GM21390 (cell line): ENCODE results near the gene RGL2.
"Not testable (repeated sequence)": the region's sequence is repeated elsewhere in the genome, so short reads cannot be mapped to it uniquely, and the experiment has no call there.

Source experiments
- ATAC-seq: cut with Tn5 transposase; IDR thresholded peaks from one replicate; pipeline ENCODE4 v1.9.1; 2021; ENCODE audit not compliant: unreplicated experiment

The RGL2 gene, protein sequence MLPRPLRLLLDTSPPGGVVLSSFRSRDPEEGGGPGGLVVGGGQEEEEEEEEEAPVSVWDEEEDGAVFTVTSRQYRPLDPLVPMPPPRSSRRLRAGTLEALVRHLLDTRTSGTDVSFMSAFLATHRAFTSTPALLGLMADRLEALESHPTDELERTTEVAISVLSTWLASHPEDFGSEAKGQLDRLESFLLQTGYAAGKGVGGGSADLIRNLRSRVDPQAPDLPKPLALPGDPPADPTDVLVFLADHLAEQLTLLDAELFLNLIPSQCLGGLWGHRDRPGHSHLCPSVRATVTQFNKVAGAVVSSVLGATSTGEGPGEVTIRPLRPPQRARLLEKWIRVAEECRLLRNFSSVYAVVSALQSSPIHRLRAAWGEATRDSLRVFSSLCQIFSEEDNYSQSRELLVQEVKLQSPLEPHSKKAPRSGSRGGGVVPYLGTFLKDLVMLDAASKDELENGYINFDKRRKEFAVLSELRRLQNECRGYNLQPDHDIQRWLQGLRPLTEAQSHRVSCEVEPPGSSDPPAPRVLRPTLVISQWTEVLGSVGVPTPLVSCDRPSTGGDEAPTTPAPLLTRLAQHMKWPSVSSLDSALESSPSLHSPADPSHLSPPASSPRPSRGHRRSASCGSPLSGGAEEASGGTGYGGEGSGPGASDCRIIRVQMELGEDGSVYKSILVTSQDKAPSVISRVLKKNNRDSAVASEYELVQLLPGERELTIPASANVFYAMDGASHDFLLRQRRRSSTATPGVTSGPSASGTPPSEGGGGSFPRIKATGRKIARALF

DNA sequence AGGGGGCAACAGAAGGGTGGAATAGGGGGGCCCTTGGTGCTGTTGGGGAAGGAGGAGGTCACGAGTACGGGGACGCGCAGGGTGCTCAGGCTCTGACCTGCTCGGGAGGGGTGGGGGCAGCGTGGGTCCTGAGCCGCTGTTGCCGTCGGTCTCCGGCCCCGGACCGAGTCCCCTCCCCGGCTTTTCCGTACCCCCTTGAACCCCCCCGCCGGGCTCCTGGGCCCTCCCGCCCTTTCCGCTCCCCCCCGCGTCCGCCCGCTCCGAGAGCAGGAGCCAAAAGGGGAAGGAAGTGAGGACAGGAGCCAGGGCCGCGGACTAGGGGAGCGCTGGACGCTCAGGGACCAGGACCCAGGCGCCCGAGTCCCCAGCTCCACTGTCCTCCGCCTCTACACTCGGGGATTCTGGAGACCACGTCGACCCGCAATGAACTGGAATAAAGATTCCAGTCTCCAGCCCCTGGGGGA, at the start of gene RGL2:
RGL2 (minus strand) TSS at position 170 of the 464 bp plus-strand sequence. CDS start 332 bp downstream, outside the sequence.
- ATAC-seq, result no peak

DNA sequence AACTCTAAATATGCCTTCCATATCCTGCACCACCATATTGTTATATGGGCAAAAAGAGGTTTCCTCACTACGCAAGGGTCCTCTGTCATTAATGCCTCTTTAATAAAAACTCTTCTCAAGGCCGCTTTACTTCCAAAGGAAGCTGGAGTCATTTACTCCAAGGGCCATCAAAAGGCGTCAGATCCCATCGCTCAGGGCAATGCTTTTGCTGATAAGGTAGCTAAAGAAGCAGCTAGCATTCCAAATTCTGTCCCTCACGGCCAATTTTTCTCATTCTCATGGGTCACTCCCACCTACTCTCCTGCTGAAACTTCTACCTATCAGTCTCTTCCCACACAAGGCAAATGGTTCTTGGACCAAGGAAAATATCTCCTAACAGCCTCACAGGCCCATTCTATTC, 49.1 kb upstream of the RGL2 start:
- ATAC-seq, result no peak

DNA sequence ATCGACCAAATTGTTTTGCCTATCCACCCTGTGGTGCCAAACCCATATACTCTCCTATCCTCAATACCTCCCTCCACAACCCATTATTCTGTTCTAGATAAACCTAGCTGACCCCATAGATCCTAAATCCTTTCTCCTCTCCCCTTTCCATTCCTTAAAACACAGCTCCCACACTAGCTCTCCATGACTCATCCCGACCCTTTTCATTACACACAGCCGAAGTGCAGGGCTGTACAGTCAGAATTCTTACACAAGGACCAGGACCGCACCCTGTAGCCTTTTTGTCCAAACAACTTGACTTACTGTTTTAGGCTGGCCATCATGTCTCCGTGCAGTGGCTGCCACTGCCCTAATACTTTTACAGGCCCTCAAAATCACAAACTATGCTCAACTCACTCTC, 48.2 kb upstream of the RGL2 start:
- not testable (repeated sequence) for ATAC-seq

DNA sequence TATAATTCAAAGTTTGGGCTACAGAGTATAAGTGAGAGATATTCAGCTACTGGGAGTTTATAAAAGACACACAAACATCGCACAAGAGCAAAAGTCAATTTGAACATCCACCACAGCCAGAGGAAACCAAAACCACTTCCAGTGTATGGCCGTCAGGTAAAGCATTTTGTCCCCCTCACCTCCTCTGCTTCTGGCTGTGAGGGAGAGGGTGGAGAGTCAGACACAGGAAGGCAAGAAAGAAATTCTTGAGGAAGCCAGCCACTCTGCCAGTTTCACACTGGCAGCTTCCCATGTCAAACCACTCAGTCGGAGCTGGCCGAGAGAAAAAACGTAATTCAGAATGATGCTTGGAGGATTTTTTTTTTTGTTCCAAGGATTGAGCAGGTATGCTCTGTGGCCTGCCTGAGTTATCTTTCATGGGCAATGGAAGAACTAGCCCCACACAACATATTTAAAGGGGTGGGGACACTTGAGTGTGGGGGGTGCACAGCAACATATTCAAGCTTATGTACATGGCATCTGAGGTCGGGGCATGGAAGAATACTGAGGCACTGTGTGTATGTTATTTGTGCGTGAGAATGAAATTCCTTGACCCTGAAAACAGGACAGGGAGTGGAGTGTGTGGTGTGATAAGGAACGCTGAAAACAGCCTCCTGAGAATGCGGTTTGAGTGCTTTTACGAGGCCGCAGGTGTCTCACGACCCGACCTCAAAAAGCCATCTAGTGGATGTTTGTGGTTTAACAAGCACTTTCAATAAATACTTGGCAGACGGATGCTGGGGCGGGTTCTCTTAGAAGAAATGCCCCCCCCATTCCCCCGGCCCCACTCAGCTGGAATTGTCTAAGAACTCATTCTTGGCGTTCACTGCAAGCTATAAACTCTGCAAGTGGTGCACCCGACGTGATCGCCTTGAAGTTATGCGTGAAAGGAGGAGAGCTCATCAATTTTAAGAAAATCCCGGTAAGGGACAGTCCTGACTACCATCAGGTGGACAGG, 46.3 kb upstream of the RGL2 start:
- no peak for ATAC-seq

DNA sequence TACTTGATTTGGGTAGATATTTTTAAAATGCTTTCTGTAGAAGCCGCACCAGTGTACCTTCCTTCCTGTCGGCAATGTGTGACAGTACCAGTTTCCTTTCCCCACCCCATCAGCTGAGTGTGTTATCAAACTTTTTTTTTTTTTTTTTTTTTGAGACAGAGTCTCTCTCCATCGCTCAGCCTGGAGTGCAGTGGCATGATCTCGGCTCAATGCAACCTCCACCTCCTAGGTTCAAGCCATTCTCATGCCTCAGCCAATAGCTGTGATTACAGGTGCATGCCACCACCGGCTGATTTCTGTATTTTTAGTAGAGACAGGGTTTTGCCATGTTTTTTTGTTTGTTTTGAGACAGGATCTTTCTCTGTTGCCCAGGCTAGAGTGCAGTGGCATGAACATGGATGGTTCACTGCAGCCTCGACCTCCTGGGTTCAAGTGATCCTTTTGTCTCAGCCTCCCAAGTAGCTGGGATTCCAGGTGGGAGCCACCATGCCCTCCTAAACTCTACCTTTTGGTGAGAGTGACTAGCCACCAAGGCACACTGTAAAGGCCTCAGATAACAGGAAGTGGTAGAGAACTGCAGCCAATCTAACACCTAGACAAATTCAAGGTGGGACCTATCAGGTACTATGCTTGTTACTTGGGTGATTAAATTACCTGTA, 45.3 kb upstream of the RGL2 start:
- peak; percentile 49 for ATAC-seq

DNA sequence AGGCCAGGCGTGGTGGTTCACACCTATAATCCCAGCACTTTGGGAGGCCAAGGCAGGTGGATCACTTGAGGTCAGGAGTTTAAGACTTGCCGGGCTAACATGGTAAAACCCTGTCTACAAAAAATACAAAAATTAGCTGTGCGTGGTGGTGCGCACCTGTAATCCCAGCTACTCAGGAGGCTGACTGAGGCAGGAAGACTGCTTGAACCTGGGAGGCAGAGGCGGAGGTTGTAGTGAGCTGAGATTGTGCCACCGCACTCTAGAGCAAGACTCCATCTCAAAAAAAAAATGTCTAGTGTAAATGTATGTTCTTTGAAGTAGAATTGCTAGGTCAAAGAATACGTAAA, 44.8 kb upstream of the RGL2 start:
- not testable (repeated sequence) for ATAC-seq

DNA sequence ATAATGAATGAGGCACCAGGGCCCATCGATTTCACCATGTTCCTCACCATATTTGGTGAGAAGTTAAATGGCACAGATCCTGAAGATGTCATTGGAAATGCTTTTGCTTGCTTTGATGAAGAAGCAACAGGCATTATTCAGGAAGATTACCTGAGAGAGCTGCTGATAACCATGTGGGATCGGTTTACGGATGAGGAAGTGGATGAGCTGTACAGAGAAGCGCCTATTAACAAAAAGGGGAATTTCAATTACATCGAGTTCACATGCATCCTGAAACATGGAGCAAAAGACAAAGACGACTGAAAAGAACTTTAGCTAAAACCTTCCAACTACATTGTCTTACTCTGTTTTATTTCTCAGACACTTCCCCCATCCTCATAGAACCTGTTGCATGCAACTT, 40.5 kb upstream of the RGL2 start:
- no peak for ATAC-seq

DNA sequence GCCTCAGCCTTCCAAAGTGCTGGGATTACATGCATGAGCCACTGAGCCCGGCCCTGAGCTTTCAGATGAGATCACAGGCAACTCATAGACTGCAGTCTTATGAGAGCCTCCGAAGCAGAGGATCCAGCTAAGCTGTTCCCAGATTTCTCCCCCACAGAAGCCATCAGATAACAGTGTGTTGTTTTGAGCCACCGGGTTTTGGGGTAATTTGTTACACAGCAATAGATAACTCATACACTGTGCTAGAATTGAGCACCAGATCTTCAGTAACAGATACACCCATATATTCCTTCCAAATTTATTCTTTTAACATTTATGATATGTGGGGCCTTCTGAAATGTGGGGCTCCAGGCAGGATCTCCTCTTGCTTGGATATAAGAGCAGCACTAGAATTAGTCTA, 37.8 kb upstream of the RGL2 start:
- ATAC-seq, result no peak

DNA sequence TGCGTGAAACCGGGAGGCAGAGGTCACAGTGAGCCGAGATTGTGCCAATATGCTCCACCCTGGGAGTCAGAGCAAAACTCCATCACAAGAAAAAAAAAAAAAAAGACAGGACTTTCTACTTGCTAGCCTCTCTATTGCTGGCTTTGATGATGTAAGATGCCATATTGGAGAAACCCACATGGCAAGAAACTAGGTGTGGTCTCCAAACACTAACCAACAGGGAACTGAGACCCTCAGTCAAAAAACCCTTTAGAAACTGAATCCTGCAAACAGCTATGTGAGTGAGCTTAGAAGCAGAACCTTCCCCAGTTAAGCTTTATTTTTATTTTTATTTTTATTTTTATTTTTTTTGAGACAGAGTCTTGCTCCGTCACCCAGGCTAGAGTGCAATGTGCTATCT, 37.2 kb upstream of the RGL2 start:
- no peak for ATAC-seq

DNA sequence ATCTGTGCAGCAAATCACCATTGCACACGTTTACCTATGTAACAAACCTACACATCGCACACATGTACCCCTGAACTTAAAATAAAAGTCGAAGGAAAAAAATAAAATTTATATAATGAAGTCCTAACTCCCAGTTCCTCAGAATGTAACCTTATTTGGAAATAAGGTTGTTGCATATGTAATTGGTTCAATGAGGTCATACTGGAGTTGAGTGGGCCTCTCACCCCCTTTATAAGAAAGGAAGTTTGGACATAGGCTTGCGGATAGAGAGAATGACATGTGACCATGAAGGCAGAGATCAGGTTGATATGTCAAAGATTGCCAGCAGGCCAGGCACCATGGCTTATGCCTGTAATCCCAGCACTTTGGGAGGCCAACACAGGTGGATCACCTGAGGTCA, 34.9 kb upstream of the RGL2 start:
- no peak for ATAC-seq

DNA sequence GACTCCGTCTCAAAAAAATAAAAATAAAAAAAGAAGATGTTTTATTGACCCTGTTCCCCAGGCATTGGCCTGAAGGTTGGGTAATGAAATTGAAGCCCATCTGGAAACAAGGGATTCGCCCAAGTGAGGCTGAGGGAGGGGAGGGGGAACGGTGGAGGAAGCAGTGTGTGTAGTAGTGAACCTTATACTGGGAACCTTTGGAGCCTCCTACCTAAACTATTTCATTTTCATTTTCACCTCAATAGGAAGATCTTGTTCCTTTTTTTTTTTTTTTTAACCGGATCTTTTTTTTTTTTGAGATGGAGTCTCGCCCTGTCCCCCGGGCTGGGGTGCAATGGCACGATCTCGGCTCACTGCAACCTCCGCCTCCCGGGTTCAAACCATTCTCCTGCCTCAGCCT, 32.0 kb upstream of the RGL2 start:
- no peak for ATAC-seq

DNA sequence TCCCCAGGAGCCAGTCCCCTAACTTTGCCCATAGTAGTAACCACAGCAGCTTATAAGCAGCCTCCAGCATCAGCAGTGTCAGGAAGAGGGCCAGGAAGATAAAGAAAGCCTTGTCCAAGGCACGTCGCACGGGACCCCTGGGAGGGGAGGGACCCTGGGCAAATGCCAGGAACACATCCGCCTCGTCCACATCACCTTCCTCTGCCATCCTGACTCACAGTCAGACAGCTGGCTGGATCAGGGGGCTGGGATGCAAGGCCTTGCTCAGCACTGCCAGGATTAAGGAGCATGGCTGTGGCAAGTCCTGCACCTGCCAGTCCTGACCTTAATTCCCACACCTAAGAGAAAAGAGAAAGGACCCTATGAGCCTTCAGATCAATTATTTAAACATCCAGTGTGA, 30.3 kb upstream of the RGL2 start:
- ATAC-seq, result no peak

DNA sequence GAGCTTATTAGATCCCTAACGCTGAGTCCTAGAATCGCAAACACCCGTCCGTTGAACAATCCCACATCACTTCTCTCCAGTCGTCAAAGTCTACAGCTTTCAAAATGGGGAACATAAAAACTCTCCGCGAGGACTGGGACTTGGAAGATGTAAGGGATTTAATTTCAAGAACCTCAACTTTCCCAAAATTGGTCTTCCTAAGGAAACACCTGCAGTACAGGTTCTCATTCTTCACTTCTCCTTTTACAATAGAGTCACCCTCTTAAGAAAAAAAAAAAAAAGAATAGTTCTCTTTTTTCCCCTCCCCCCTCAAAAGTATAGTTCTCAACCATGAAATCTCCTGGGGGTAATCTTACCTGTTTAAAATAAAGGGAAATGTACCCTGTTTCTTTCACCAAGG, 25.4 kb upstream of the RGL2 start:
- ATAC-seq, result no peak

DNA sequence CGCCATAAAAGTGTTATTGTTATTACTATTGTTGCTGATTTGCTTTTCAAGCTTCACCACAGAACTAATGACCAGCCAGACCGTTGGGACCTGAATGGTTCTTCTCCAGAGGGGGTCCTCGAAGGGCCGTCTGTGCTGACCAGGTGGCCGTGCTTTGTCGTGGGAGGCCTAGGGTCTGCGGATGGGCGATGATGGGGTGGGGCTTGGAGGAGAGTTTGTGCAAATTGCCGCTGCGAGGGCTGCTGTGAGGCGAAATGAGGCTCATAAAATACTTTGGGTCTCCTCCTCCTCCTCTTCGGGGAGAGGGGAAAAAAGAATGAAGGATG, 24.8 kb upstream of the RGL2 start:
- no peak for ATAC-seq

DNA sequence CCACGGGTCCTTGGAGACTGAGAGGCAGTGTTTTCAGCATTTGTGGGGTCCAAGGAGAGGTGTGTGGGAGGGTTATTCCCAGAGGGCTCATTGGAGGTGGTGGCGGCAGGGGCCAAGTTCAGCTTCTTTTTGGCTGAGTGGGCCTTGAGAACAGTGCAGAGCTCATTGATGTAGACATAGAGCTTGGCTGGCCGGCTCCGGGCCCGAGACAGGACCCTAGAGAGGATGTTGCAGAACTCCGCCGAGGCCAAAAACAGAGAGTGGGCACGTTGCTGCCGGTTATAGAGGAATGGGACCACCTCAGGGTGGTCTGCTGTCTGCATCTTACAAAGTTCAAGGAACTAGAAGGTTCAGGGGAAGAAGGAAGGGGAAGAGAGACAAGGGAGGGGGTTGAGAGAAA, 22.5 kb upstream of the RGL2 start:
- no peak for ATAC-seq

DNA sequence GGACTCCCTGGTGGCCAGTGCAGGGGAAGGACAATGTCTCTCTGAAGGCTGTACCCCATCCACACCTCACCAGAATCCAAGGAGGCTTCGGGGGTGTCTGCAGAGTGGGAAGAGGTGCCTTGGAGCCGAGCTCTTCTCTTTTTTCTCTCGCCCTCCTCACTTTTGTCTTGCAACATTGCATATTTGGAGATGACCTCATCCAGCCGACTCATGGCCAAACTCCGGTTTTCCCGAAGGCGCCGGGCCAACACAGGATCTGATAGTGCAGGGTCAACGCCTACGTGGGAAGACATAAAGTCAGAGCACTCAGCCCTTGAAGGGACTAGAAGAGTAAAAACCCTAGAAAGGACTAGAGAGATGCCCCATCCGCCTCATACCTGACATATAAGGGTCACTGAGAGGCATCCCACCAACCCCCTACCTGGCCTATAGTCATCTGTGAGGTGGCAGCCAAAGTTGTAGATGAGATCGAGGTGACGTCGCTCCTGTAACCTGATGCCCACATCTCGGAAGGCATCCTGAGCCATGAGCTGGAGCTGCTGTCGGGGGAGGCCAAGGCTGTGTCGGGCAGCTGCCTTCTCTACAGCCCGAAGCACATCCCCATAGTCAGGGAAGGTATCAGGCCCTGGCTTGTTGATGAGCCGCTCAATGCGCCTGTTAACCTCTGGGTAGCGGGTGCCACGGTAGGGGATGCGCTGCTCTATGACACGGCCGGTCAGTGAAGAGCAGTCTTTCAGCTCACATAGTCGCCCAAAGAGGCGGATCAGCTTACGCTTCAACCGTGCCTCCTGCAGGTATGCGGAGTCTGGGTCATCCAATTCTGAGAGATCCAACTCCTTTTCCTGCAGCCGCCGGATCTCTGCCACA, 21.8 kb upstream of the RGL2 start:
- no peak for ATAC-seq

DNA sequence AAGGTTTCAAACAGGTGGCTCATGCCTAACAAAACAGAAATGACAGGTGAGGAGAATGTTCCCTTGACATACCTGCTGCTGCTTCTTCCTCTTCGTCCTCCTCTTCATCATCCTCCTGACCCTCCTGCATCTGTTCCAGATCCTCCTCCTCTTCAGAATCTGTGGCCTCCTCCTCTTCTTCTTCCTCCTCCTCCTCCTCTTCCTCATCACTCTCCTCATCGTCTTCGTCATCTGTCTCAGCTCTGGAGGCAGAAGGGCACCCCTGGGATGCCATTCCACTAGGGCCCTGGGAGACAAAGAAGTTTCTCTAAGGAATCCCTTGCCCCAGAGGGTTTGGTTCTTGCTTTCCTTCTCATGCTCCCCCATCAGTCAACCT, 21.2 kb upstream of the RGL2 start:
- ATAC-seq, result no peak

DNA sequence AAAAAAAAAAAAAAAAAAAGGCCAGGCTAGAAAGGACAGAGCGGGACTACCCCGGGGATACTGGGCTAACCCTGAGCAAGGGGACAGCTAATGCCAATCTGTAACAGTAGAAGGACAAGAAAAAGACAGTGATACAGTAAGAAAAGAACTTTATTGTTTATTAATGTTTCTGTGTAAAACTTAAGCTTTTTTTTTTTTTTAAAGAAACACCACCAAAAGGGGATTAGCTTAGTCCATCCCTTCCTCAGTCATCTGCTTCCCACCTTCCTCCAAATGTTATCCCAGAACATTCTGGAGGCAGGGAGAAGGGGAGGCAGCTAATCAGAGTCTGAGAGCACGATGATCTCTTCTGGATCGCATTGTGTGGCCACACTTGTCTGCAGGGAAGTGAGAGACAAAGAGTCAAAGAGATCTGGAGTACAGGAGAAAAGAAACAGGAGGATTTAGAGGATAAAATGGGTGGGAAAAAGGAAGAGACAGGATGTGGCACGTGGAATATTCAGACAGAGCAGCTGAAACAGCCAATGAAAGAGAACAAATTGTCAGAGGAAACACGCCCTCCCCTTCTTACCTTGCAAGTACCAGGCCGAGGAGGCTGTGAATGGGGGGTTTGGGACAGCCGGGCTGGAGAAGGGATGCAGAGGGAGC, 19.8 kb upstream of the RGL2 start:
- ATAC-seq, result no peak

DNA sequence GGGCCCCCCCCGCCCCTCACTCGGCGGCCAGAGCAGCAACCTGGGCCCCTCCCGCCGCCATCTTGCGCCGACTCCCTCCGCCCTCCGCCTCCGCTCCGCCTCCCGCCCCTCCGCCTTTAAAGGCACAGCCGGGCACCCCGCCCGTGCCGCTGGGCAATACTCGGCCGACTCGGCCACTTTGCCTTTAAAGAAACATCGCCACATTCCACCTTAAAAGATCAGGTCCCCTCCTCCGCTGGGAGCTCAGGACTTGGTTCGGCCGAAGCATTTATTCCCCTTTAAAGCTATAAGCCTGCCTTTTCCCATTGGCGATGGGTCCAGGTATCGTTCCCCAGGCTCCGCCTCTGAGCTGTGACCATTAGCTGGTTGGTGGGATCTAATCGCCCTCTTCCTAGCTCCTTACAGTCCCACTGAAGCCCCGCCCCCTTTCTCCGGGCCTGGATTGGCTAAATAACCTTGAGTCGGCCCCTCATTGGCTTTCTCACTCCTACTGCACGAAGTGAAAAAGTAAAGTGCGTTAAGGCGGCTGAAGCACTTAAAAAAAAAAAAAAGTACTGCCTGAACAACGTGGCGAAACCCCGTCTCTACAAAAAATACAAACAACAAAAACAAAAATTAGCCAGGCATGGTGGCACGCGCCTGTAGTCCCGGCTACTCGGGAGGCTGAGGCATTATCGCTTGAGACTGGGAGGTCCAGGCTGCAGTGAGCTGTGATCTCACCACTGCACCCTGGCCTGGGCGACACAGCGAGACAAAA, 19.1 kb upstream of the RGL2 start, which contains the start of gene ZBTB22:
ZBTB22 (minus strand) TSS at position 76 of the 757 bp plus-strand sequence. CDS start 828 bp downstream, outside the sequence.
- peak; percentile 37 for ATAC-seq
